Measurements from ENCODE around the gene CRYGC. TPM values are rescaled to one million over a fixed set of nuclear protein-coding genes. Genes with fewer than 3 reads are reported as not detected.

The CRYGC gene
- total and polyA plus RNA-seq, 2 of the 8 experiments (the other 6 are each of a cell fraction or from before 2014, with no cell fraction given), result not detected

DNA sequence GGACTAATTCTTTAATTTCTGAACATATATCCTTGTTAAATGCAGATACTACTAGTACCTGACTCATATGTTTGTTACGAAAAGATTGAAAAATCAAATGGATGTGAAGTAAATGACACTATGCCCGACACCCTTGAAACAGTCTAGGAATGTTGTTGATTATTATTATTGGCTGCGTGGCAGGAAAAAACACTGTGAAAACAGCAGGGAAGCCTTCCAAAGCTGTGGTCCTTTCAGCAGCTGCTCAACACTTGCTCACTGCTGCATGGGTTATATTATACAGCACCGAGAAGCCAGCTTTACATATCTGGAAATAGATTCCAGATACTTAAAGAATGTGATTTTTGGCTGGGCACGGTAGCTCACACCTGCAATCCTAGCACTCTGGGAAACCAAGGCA lies 31.8 kb downstream of the CRYGC start:
- Histone ChIP-seq H2BK20ac (ENCODE audit: low read length) (no peak overlapping the region), H4K8ac (ENCODE audit: extremely low read depth, insufficient read depth, low read length) (no peak overlapping the region), H3K36me3 (ENCODE audit: control insufficient read depth in 2 of 4, insufficient read depth in 4 of 4, low read length in 3 of 4) (no peaks in the 10 kb centered on the region), H3K14ac (ENCODE audit: insufficient read length) (no peak overlapping the region), H3K4ac (replicated peaks; ENCODE audit: insufficient read length, low read depth, low read length) (no peak overlapping the region), H3K79me2 (ENCODE audit: control insufficient read depth in 1 of 2, insufficient read depth in 2 of 2, low read length in 2 of 2) (no peaks in the 10 kb centered on the region), H3K4me2 (ENCODE audit: insufficient read depth in 1 of 2, low read depth in 2 of 2, low read length in 2 of 2) (no peak overlapping the region), H2AFZ (ENCODE audit: low read length) (no peak overlapping the region), H3K4me1 (replicated peaks in 1 of 4; ENCODE audit: control insufficient read depth in 3 of 4, insufficient read depth in 4 of 4, low read length in 3 of 4) (no peaks in the 10 kb centered on the region), H4K20me1 (replicated peaks in 1 of 2; ENCODE audit: control insufficient read depth in 1 of 2, insufficient read depth in 2 of 2, low read length in 2 of 2) (no peaks in the 10 kb centered on the region), H3K23me2 (ENCODE audit: low read depth, low read length) (no peaks in the 10 kb centered on the region), H2BK12ac (ENCODE audit: low read depth, low read length) (no peak overlapping the region), H3K79me1 (ENCODE audit: low read depth, low read length) (no peaks in the 10 kb centered on the region), H3K18ac (ENCODE audit: extremely low read depth, low read length) (no peak overlapping the region), H3K9me3 (ENCODE audit: insufficient read depth in 2 of 2, low read depth in 1 of 2, low read length in 1 of 2) (no peaks in the 10 kb centered on the region), H4K91ac (replicated peaks; ENCODE audit: insufficient read length, low read length) (no peak overlapping the region), H2BK5ac (ENCODE audit: low read depth, low read length) (no peak overlapping the region), H3K4me3 (ENCODE audit: extremely low read depth in 1 of 4, insufficient read depth in 2 of 4, low read depth in 3 of 4, low read length in 4 of 4) (no peak overlapping the region), H2BK15ac (ENCODE audit: low read length) (no peak overlapping the region), H2AK5ac (ENCODE audit: low read depth, low read length) (no peak overlapping the region), H3K27ac (ENCODE audit: low read depth, low read length) (no peak overlapping the region), H3K56ac (replicated peaks; ENCODE audit: insufficient read length, low read depth, low read length) (no peak overlapping the region), H3K27me3 (replicated peaks in 1 of 4; ENCODE audit: control insufficient read depth in 3 of 4, extremely low read depth in 1 of 4, insufficient read depth in 3 of 4, low read length in 3 of 4) (no peaks in the 10 kb centered on the region), H2BK120ac (replicated peaks; ENCODE audit: low read depth, low read length) (no peak overlapping the region), H3K23ac (ENCODE audit: insufficient read length) (no peak overlapping the region), H3K9ac (replicated peaks in 1 of 4; ENCODE audit: extremely low read depth in 1 of 4, low read depth in 3 of 4, low read length in 3 of 4) (no peak overlapping the region), H4K5ac (ENCODE audit: insufficient read length, low read depth, low read length) (no peak overlapping the region)
- CTCF ChIA-PET (ENCODE audit: partially characterized antibody), result interaction anchor here (1.3 to 1.8 kb wide), 3 partner anchors 57 to 157 kb away, joined by 3 to 5 read pairs (median 4); partner anchors contain the start of gene IDH1
- DNase-seq (ENCODE audit: low read depth in 1 of 2, low spot score in 2 of 2) (no peak), FAIRE-seq (no peak)
- POLR2A ChIA-PET (ENCODE audit: partially characterized antibody), result no interaction called here
- WGBS, 2 experiments (ENCODE audit: extremely low coverage in 1 of 2, insufficient coverage in 1 of 2, insufficient read length in 1 of 2, insufficient replicate concordance in 2 of 2, low coverage in 1 of 2, low lambda C conversion rate in 2 of 2, missing lambda C conversion rate in 1 of 2), result 89% methylated on average over 5 of the region's 5 CpGs; no CpG with 5 or more reads in 1 of the 2 experiments
- TF ChIP-seq NRF1 (IDR thresholded peaks at IDR 0.05; ENCODE audit: low read depth, low read length), result no peak
- TF ChIP-seq SP2 (IDR thresholded peaks at IDR 0.05; ENCODE audit: low read length), result no peak
- TF ChIP-seq KDM1A (IDR thresholded peaks at IDR 0.05; ENCODE audit: borderline replicate concordance, low read length), result no peak
- no peak for TF ChIP-seq CBX8 (IDR thresholded peaks at IDR 0.05; ENCODE audit: borderline replicate concordance, low read depth, low read length)
- TF ChIP-seq, protein P1, sequence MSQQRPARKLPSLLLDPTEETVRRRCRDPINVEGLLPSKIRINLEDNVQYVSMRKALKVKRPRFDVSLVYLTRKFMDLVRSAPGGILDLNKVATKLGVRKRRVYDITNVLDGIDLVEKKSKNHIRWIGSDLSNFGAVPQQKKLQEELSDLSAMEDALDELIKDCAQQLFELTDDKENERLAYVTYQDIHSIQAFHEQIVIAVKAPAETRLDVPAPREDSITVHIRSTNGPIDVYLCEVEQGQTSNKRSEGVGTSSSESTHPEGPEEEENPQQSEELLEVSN (IDR thresholded peaks at IDR 0.05), result no peak
- TF ChIP-seq ASH2L (IDR thresholded peaks at IDR 0.05; ENCODE audit: low read length), result no peak
- TF ChIP-seq CHD1 (IDR thresholded peaks at IDR 0.05; ENCODE audit: low read depth, low read length), result no peak
- TF ChIP-seq EZH2 (IDR thresholded peaks at IDR 0.05; ENCODE audit: low read depth, low read length, severe bottlenecking), result no peak
- TF ChIP-seq YY1 (IDR thresholded peaks at IDR 0.05; ENCODE audit: low read depth, low read length), result no peak
- no peak for TF ChIP-seq TAF1 (IDR thresholded peaks at IDR 0.05; ENCODE audit: low read depth, low read length)

Measured in H1 (cell line).